Upper lobe of left lung (tissue), 6 donors: ENCODE results near the gene SPATA46. TPM values are rescaled to one million over a fixed set of nuclear protein-coding genes. Genes with fewer than 3 reads are reported as not detected.

ENCODE experiments used
- ATAC-seq, 2 donors: fragments of 200-7000 bp; cut with Tn5 transposase; one replicate each; pipeline ENCODE4 v1.9.1; 2022; ENCODE audit warnings: mild to moderate bottlenecking in 2 of 2, moderate library complexity in 2 of 2; ENCODE audit not compliant: low FRiP score in 2 of 2
- DNase-seq, 2 donors: peaks; one replicate each; pipeline ENCODE4 v3.0.0-alpha.2; 2019 to 2020
- H3K27ac ChIP-seq, 4 donors: fragments of 200-600 bp; sonication (generic); one replicate each; pipeline ENCODE4 v1.5.1; 2016 to 2019
- H3K27me3 ChIP-seq, 4 donors: fragments of 200-600 bp; sonication (generic); one replicate each; pipeline ENCODE4 v1.5.1; 2017 to 2019
- H3K36me3 ChIP-seq, 4 donors: fragments of 200-600 bp; sonication (generic); one replicate each; pipeline ENCODE4 v1.5.1; 2016 to 2019
- H3K4me1 ChIP-seq, 4 donors: fragments of 200-600 bp; sonication (generic); one replicate each; pipeline ENCODE4 v1.5.1; 2018 to 2019
- H3K4me3 ChIP-seq, 4 donors: fragments of 200-600 bp; sonication (generic); one replicate each; pipeline ENCODE4 v1.5.1; 2017 to 2019; ENCODE audit warnings: mild to moderate bottlenecking in 2 of 4, moderate library complexity in 1 of 4
- H3K9me3 ChIP-seq, 4 donors: fragments of 200-600 bp; sonication (generic); one replicate each; pipeline ENCODE4 v1.5.1; 2018 to 2019
- CTCF ChIP-seq, 6 experiments: fragments of 450-650 bp in 4 of 6; fragments of 200-600 bp in 2 of 6; sonication (generic) in 2 of 6; IDR thresholded peaks; one replicate each; pipeline ENCODE4 v1.5.1; 2016 to 2019; ENCODE audit warnings: antibody characterized with exemption in 6 of 6
- EP300 ChIP-seq, 4 donors: sonication (generic); formaldehyde crosslinking; IDR thresholded peaks; one replicate each; pipeline ENCODE4 v1.5.1; 2017; ENCODE audit warnings: antibody characterized with exemption in 4 of 4, control low read depth in 2 of 4
- POLR2A ChIP-seq, 4 donors: fragments of 450-650 bp; IDR thresholded peaks; one replicate each; pipeline ENCODE4 v1.5.1; 2016 to 2017; ENCODE audit warnings: antibody characterized with exemption in 4 of 4, mild to moderate bottlenecking in 2 of 4
- POLR2AphosphoS5 ChIP-seq, 2 donors: sonication (generic); formaldehyde crosslinking; IDR thresholded peaks; one replicate each; pipeline ENCODE4 v1.5.1; 2017; ENCODE audit warnings: antibody characterized with exemption in 2 of 2
- WGBS, 2 donors: methylation state at CpG; one replicate each; pipeline ENCODE4 v1.1.5; 2017 to 2018; 5-methylcytosine and 5-hydroxymethylcytosine counted together
- total RNA-seq, 6 donors: library from RNA; depleted of rRNA in 4 of 6; stranded (reverse); fragments of >200 nt in 4 of 6; gene quantifications; one replicate each; pipeline versions ENCODE4 v1.1.0 to v1.2.1, GENCODE V29; 2016 to 2021
- donor health status: DM: no; HTN: no; CAD: no; lungs with moderate emphysema.
- donor health status: DM: no; HTN: yes; CAD: no; lungs with severe emphysema.

Gene SPATA46
- total RNA-seq, 6 donors from 2014 or later = not detected

GRCh38 chr1:162371611-162372010, 5.0 kb downstream of the SPATA46 start:
- Histone ChIP-seq H3K27me3 (no peaks in the 10 kb centered on the region), H3K36me3 (no peaks in the 10 kb centered on the region), H3K27ac (no peak overlapping the region), H3K4me3 (no peak overlapping the region), H3K4me1 (no peaks in the 10 kb centered on the region), H3K9me3 (no peaks in the 10 kb centered on the region)
- 92% methylated on average over 6 of the region's 6 CpGs for WGBS, 2 donors
- TF ChIP-seq POLR2AphosphoS5 (IDR thresholded peaks at IDR 0.05) = no peak
- no peak for TF ChIP-seq CTCF (IDR thresholded peaks at IDR 0.05)
- no peak for TF ChIP-seq POLR2A (IDR thresholded peaks at IDR 0.05)
- TF ChIP-seq EP300 (IDR thresholded peaks at IDR 0.05) = no peak
- ATAC-seq (no peak), DNase-seq (no peak)

GRCh38 chr1:162370721-162371120, 5.9 kb downstream of the SPATA46 start:
- Histone ChIP-seq H3K4me1 (no peaks in the 10 kb centered on the region), H3K36me3 (no peaks in the 10 kb centered on the region), H3K4me3 (no peak overlapping the region), H3K27me3 (no peaks in the 10 kb centered on the region), H3K27ac (no peak overlapping the region), H3K9me3 (no peaks in the 10 kb centered on the region)
- WGBS, 2 donors = 92 to 96% methylated on average over 3 of the region's 3 CpGs
- TF ChIP-seq EP300 (IDR thresholded peaks at IDR 0.05) (no peak), POLR2A (IDR thresholded peaks at IDR 0.05) (no peak), CTCF (IDR thresholded peaks at IDR 0.05) (no peak), POLR2AphosphoS5 (IDR thresholded peaks at IDR 0.05) (no peak)
- DNase-seq (no peak), ATAC-seq (no peak)

GRCh38 chr1:162370161-162370560, 6.5 kb downstream of the SPATA46 start:
- no peaks in the 10 kb centered on the region for H3K9me3 ChIP-seq
- H3K4me3 ChIP-seq = no peak overlapping the region
- H3K27me3 ChIP-seq = no peaks in the 10 kb centered on the region
- DNase-seq = no peak
- H3K36me3 ChIP-seq = no peaks in the 10 kb centered on the region
- no peak for TF ChIP-seq CTCF (IDR thresholded peaks at IDR 0.05)
- TF ChIP-seq POLR2AphosphoS5 (IDR thresholded peaks at IDR 0.05) = no peak
- TF ChIP-seq EP300 (IDR thresholded peaks at IDR 0.05) = no peak
- TF ChIP-seq POLR2A (IDR thresholded peaks at IDR 0.05) = no peak
- H3K4me1 ChIP-seq = no peaks in the 10 kb centered on the region
- no peak overlapping the region for H3K27ac ChIP-seq
- ATAC-seq = no peak
- WGBS, 2 donors = 74 to 81% methylated on average over 1 of the region's 1 CpG

GRCh38 chr1:162369571-162369970, 7.1 kb downstream of the SPATA46 start:
- Histone ChIP-seq H3K27me3 (no peaks in the 10 kb centered on the region), H3K4me3 (no peak overlapping the region), H3K4me1 (no peaks in the 10 kb centered on the region), H3K9me3 (no peaks in the 10 kb centered on the region), H3K36me3 (no peaks in the 10 kb centered on the region), H3K27ac (no peak overlapping the region)
- ATAC-seq (no peak), DNase-seq (no peak)
- WGBS, 2 donors = 85 to 88% methylated on average over 7 of the region's 7 CpGs
- no peak for TF ChIP-seq POLR2A (IDR thresholded peaks at IDR 0.05)
- TF ChIP-seq POLR2AphosphoS5 (IDR thresholded peaks at IDR 0.05) = no peak
- TF ChIP-seq EP300 (IDR thresholded peaks at IDR 0.05) = no peak
- TF ChIP-seq CTCF (IDR thresholded peaks at IDR 0.05) = no peak

GRCh38 chr1:162368451-162368850, 8.2 kb downstream of the SPATA46 start:
- Histone ChIP-seq H3K27ac (no peak overlapping the region), H3K4me3 (no peak overlapping the region), H3K9me3 (no peaks in the 10 kb centered on the region), H3K4me1 (no peaks in the 10 kb centered on the region), H3K27me3 (no peaks in the 10 kb centered on the region), H3K36me3 (no peaks in the 10 kb centered on the region)
- TF ChIP-seq CTCF (IDR thresholded peaks at IDR 0.05) = no peak
- TF ChIP-seq POLR2AphosphoS5 (IDR thresholded peaks at IDR 0.05) = no peak
- no peak for TF ChIP-seq EP300 (IDR thresholded peaks at IDR 0.05)
- no peak for TF ChIP-seq POLR2A (IDR thresholded peaks at IDR 0.05)
- WGBS, 2 donors = 58 to 66% methylated on average over 4 of the region's 4 CpGs
- ATAC-seq (no peak), DNase-seq (no peak)
